Mesothelial cell of epicardium (in vitro differentiated cells): Measurements from ENCODE around the gene RBMS3. TPM values are rescaled to one million over a fixed set of nuclear protein-coding genes. Genes with fewer than 3 reads are reported as not detected.

Experiments used
- DNase-seq, 2 experiments: peaks; one replicate each; pipeline ENCODE4 v3.0.0; 2021; ENCODE audit warnings: low spot score in 2 of 2; ENCODE audit not compliant: unreplicated experiment in 2 of 2
- H3K27ac Mint-ChIP-seq: 2 replicates; pipeline ENCODE4 v1.8.0; 2021; ENCODE audit warnings: mixed read lengths
- H3K27me3 Mint-ChIP-seq: 2 replicates; pipeline ENCODE4 v1.8.0; 2021; ENCODE audit warnings: low read depth, mixed read lengths
- H3K36me3 Mint-ChIP-seq: 2 replicates; pipeline ENCODE4 v1.8.0; 2021; ENCODE audit warnings: mixed read lengths
- H3K4me1 Mint-ChIP-seq: 2 replicates; pipeline ENCODE4 v1.8.0; 2021; ENCODE audit warnings: mixed read lengths
- H3K4me3 Mint-ChIP-seq: 2 replicates; pipeline ENCODE4 v1.8.0; 2021; ENCODE audit warnings: mild to moderate bottlenecking, moderate library complexity, mixed read lengths
- H3K9me3 Mint-ChIP-seq: 2 replicates; pipeline ENCODE4 v1.8.0; 2021; ENCODE audit warnings: mixed read lengths
- CTCF ChIP-seq: fragments of 200-600 bp; sonication (generic); IDR thresholded peaks from one replicate; pipeline ENCODE4 v1.5.0; 2021; ENCODE audit warnings: antibody characterized with exemption; ENCODE audit not compliant: unreplicated experiment
- total RNA-seq: library from RNA; stranded (reverse); gene quantifications from 3 replicates; pipeline ENCODE4 v1.2.1, GENCODE V29; 2021

RBMS3 gene
- total RNA-seq, 1 donor from 2014 or later, result 42.5 TPM

- H3K4me3 Mint-ChIP-seq, result no peak overlapping the region
These were observed 3.6 kb upstream of the RBMS3 start for GRCh38 chr3:29277249-29277648.

GRCh38 chr3:29279286-29279685 is 1.6 kb upstream of the RBMS3 start:
- peaks cover 48% of the 10 kb centered on the region for H3K4me1 Mint-ChIP-seq
- H3K4me3 Mint-ChIP-seq, result peak overlapping the region; percentile 11
- no peak for DNase-seq
- TF ChIP-seq CTCF, result no peak
- H3K36me3 Mint-ChIP-seq, result no peaks in the 10 kb centered on the region
- H3K27me3 Mint-ChIP-seq, result no peaks in the 10 kb centered on the region
- no peak overlapping the region for H3K27ac Mint-ChIP-seq
- H3K9me3 Mint-ChIP-seq, result no peaks in the 10 kb centered on the region

More at GRCh38 chr3:29277249-29277648, 3.6 kb upstream of the RBMS3 start:
- Mint-ChIP-seq H3K4me1 (peaks cover 29% of the 10 kb centered on the region), H3K27me3 (no peaks in the 10 kb centered on the region), H3K27ac (no peak overlapping the region), H3K9me3 (no peaks in the 10 kb centered on the region), H3K36me3 (no peaks in the 10 kb centered on the region)
- DNase-seq, result no peak
- no peak for TF ChIP-seq CTCF

DNA sequence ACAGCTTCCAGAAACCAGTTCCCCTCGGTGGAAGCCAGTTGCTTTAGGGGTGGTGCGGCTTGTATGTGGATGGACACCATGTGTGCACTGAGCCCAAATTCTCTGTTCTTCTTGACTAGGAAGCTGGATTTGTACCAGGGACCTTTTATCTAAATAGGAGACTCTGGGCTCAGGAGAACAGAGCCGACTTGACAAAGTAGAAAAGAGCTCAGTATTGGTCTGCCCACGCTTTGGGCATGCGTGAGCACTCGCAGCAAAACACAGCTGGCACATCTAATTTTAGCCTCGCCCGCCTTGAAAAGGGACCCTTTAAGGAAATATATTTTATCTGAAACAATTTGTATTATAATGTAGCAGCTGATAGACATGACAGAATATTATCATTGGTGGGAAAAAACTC is 1.1 kb upstream of the RBMS3 start:
- no peak for TF ChIP-seq CTCF
- no peaks in the 10 kb centered on the region for H3K36me3 Mint-ChIP-seq
- no peaks in the 10 kb centered on the region for H3K27me3 Mint-ChIP-seq
- H3K4me3 Mint-ChIP-seq, result peak overlapping the region; percentile 57
- no peaks in the 10 kb centered on the region for H3K9me3 Mint-ChIP-seq
- peaks cover 50% of the 10 kb centered on the region for H3K4me1 Mint-ChIP-seq
- peak overlapping the region; percentile 36 for H3K27ac Mint-ChIP-seq
- no peak for DNase-seq

DNA sequence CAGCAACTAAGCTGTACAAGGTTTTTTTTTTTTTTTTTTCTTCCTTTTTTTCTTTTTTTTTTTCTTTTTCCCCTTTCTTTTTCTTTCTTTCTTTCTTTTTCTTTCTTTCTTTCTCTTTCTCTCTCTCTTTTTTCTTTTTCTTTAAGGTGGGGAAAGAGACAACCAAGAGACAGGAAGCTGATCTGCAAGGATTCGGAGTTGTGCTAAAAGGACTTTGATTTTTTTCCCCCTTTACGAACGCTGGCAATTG is 148 bp downstream of the RBMS3 start:
- H3K36me3 Mint-ChIP-seq, result no peaks in the 10 kb centered on the region
- H3K4me1 Mint-ChIP-seq, result peaks cover 59% of the 10 kb centered on the region
- TF ChIP-seq CTCF, result no peak
- H3K27ac Mint-ChIP-seq, result peak overlapping the region; percentile 95
- H3K27me3 Mint-ChIP-seq, result no peaks in the 10 kb centered on the region
- H3K4me3 Mint-ChIP-seq, result peak overlapping the region; percentile 90
- H3K9me3 Mint-ChIP-seq, result no peaks in the 10 kb centered on the region
- DNase-seq, result no peak

DNA sequence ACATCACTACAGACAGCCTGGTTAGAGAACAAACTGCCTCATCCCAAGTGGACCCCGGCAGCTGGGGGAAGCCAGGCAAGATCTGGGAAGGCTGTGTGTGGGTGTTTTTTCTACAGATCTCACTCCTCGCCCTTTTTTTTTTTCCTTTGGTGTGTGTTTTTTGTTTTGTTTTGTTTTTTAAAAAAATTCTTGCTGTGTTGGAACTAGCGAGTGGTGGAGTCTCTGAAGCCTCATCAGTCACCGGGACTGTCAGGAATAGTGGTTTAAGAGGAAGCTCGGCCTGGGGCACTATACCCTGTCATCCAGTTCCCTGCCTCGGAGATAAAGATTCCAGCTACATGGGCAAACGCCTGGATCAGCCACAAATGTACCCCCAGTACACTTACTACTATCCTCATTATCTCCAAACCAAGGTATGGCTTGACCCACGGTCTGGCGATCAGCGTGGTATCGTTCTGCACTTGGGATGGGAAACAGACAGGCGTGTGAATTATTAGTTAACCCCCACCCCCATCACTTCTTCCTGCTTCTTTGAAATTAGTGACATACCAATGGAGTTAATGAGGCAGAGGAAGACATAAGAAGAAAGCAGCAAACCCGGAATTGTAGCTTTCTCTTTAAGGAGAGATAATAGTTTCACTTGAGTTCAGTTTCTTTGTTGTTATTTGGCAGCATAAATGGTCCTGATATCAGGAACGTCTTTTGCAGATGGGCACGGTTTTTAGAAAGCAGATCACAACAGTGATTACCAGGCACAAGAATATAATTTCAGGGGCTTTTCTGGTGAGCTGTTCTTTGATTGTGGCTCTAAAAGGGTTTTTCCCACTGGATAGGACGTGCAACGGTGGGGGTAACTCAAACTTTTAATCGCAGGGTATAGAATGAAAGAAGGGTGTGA is 722 bp downstream of the RBMS3 start:
- H3K27me3 Mint-ChIP-seq, result no peaks in the 10 kb centered on the region
- H3K27ac Mint-ChIP-seq, result peak overlapping the region; percentile 95
- no peaks in the 10 kb centered on the region for H3K9me3 Mint-ChIP-seq
- DNase-seq, result peak in 1 of 2 experiments; percentile 45
- H3K36me3 Mint-ChIP-seq, result no peaks in the 10 kb centered on the region
- no peak for TF ChIP-seq CTCF
- H3K4me3 Mint-ChIP-seq, result peak overlapping the region; percentile 90
- peaks cover 65% of the 10 kb centered on the region for H3K4me1 Mint-ChIP-seq
